Stomach (tissue), 9 donors: ENCODE data around the gene OR51I1. TPM values are rescaled to one million over a fixed set of nuclear protein-coding genes. Genes with fewer than 3 reads are reported as not detected.

Experiments used
- DNase-seq, 2 donors: peaks; one replicate each; pipeline versions ENCODE4 v3.0.0 to v3.0.0-alpha.2; 2013 to 2019
- H3K27ac ChIP-seq, 5 donors: fragments of 200-600 bp in 4 of 5; sonication (generic) in 4 of 5; one replicate each; pipeline ENCODE4 v1.5.1; 2013 to 2019; ENCODE audit warnings: mild to moderate bottlenecking in 1 of 5, moderate library complexity in 1 of 5
- H3K27me3 ChIP-seq, 3 donors: fragments of 200-600 bp; sonication (generic); one replicate each; pipeline ENCODE4 v1.5.1; 2017 to 2019; ENCODE audit warnings: mixed run types in 1 of 3
- H3K36me3 ChIP-seq, 4 donors: fragments of 200-600 bp; sonication (generic); 1 replicate in 3 of 4; 2 replicates in 1 of 4; pipeline ENCODE4 v1.5.1; 2016 to 2019
- H3K4me1 ChIP-seq, 4 donors: fragments of 200-600 bp; sonication (generic); one replicate each; pipeline ENCODE4 v1.5.1; 2016 to 2019
- H3K4me3 ChIP-seq, 4 donors: fragments of 200-600 bp; sonication (generic) in 3 of 4; one replicate each; pipeline ENCODE4 v1.5.1; 2016 to 2019; ENCODE audit warnings: mild to moderate bottlenecking in 1 of 4
- H3K9me3 ChIP-seq, 4 donors: fragments of 200-600 bp; sonication (generic); one replicate each; pipeline ENCODE4 v1.5.1; 2016 to 2019
- EP300 ChIP-seq: sonication (generic); formaldehyde crosslinking; IDR thresholded peaks from one replicate; pipeline ENCODE4 v1.6.1; 2017; ENCODE audit warnings: antibody characterized with exemption
- POLR2A ChIP-seq, 4 donors: fragments of 450-650 bp; IDR thresholded peaks; one replicate each; pipeline ENCODE4 v1.6.1; 2016; ENCODE audit warnings: antibody characterized with exemption in 4 of 4, control low read depth in 2 of 4, mild to moderate bottlenecking in 1 of 4, moderate library complexity in 1 of 4
- POLR2AphosphoS5 ChIP-seq, 3 donors: sonication (generic); formaldehyde crosslinking; IDR thresholded peaks; one replicate each; pipeline ENCODE4 v1.6.1; 2016; ENCODE audit warnings: antibody characterized with exemption in 3 of 3
- intact Hi-C: fragments of 100-400 bp; cut with DNase I; formaldehyde crosslinking; loops from one replicate; pipeline ENCODE4 v1.15.1; 2023; ENCODE audit warnings: low total_unique reads
- polyA plus RNA-seq, 3 donors: library from polyadenylated mRNA; stranded (reverse); fragments of 200-250 nt; gene quantifications; one replicate each; pipeline ENCODE4 v1.2.3, GENCODE V29; 2013
- total RNA-seq, 5 donors: library from RNA; depleted of rRNA; stranded (reverse); fragments of >200 nt; gene quantifications; one replicate each; pipeline versions ENCODE4 v1.1.0 to v1.2.3, GENCODE V29; 2014 to 2016
- TF ChIP-seq, protein P1 (sequence below), 7 experiments: fragments of 450-650 bp in 4 of 7; fragments of 200-600 bp in 3 of 7; sonication (generic) in 3 of 7; IDR thresholded peaks; one replicate each; pipeline ENCODE4 v1.5.1; 2016 to 2019; ENCODE audit warnings: antibody characterized with exemption in 7 of 7, control low read depth in 2 of 7, mild to moderate bottlenecking in 1 of 7
- donor health status: healthy with polysubstance abuse.
- donor health status: Bipolar disorder and iron deficiency.
- donor health status: healthy.

OR51I1 gene
- total and polyA plus RNA-seq, 8 donors: not detected

DNA sequence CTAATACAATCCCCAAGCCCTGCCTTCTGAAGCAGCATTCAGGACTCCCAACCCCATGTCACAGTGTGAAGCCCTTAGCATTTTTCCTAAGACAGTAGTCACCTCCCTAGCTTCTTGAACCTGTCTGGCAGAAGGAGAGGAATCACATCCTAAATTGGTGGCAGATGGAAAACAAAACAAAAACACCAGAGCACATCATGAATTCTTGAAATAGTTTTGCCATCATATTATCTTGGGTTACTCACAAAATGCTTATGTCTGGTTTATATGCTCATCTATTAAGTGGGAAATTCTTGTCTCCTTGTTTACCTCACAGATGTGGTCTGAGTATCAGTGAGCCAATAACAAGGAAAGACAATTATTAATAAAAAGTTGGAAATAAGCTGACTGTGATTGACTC is 42.4 kb downstream of the OR51I1 start:
- Histone ChIP-seq H3K4me1 (no peaks in the 10 kb centered on the region), H3K27ac (no peak overlapping the region), H3K4me3 (no peak overlapping the region), H3K36me3 (no peaks in the 10 kb centered on the region), H3K27me3 (no peaks in the 10 kb centered on the region), H3K9me3 (no peaks in the 10 kb centered on the region)
- DNase-seq: no peak
- no peak for TF ChIP-seq POLR2A (IDR thresholded peaks at IDR 0.05)
- no peak for TF ChIP-seq POLR2AphosphoS5 (IDR thresholded peaks at IDR 0.05)
- TF ChIP-seq EP300: no peak
- TF ChIP-seq, protein P1, sequence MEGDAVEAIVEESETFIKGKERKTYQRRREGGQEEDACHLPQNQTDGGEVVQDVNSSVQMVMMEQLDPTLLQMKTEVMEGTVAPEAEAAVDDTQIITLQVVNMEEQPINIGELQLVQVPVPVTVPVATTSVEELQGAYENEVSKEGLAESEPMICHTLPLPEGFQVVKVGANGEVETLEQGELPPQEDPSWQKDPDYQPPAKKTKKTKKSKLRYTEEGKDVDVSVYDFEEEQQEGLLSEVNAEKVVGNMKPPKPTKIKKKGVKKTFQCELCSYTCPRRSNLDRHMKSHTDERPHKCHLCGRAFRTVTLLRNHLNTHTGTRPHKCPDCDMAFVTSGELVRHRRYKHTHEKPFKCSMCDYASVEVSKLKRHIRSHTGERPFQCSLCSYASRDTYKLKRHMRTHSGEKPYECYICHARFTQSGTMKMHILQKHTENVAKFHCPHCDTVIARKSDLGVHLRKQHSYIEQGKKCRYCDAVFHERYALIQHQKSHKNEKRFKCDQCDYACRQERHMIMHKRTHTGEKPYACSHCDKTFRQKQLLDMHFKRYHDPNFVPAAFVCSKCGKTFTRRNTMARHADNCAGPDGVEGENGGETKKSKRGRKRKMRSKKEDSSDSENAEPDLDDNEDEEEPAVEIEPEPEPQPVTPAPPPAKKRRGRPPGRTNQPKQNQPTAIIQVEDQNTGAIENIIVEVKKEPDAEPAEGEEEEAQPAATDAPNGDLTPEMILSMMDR (IDR thresholded peaks at IDR 0.05): no peak
- intact Hi-C loops: no loop called here

DNA sequence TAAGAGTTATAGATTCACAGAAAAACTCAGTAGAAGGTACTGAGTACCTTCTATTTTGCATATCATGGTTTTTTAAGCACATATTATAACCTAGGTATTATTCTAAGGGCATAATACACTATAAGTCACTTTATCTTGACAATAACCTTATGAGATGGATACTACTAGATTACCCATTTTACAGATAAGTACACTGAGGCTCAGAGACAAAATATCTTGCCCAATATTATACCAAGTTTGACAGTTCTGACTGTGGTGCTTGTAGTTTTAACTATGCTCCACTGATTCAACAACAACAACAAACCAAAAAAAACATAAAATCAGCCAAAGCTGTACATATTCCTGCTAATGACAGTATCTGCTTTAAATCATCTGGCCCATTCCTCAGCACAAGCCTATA is 47.2 kb downstream of the OR51I1 start:
- no peaks in the 10 kb centered on the region for H3K36me3 ChIP-seq
- no peak for DNase-seq
- H3K4me3 ChIP-seq: no peak overlapping the region
- H3K4me1 ChIP-seq: no peaks in the 10 kb centered on the region
- H3K9me3 ChIP-seq: no peaks in the 10 kb centered on the region
- H3K27ac ChIP-seq: no peak overlapping the region
- no peak for TF ChIP-seq POLR2A (IDR thresholded peaks at IDR 0.05)
- TF ChIP-seq, protein P1 (IDR thresholded peaks at IDR 0.05): no peak
- TF ChIP-seq POLR2AphosphoS5 (IDR thresholded peaks at IDR 0.05): no peak
- no peak for TF ChIP-seq EP300
- intact Hi-C loops: no loop called here
- H3K27me3 ChIP-seq: no peaks in the 10 kb centered on the region

Other genes with a start within 250 kb of the OR51I1 start
- gene OR51V1, start 240.8 kb downstream of the OR51I1 start, total RNA-seq: not detected
- not detected for gene OR51V1, start 240.8 kb downstream of the OR51I1 start, polyA plus RNA-seq
- gene HBB, start 214.4 kb downstream of the OR51I1 start, total RNA-seq: 1,000 to 10,000 TPM in 1 of 5 donors, 100 to 1,000 TPM in 1, 10 to 100 TPM in 1, 1 to 10 TPM in 2; 2.9 to 1,619 (median 29.5) TPM
- 10 to 100 TPM in 2 of 3 donors, 1 to 10 TPM in 1; 3.1 to 15.1 (median 13.0) TPM for gene HBB, start 214.4 kb downstream of the OR51I1 start, polyA plus RNA-seq
- 1 to 10 TPM in 1 of 5 donors, not detected in 4; 4.8 TPM for gene HBD, start 207.0 kb downstream of the OR51I1 start, total RNA-seq
- gene HBD, start 207.0 kb downstream of the OR51I1 start, polyA plus RNA-seq: under 1 TPM in 1 of 3 donors, not detected in 2; 0.20 TPM
- gene HBG1, start 191.7 kb downstream of the OR51I1 start, total RNA-seq: 1 to 10 TPM in 1 of 5 donors, not detected in 4; 6.2 TPM
- gene HBG1, start 191.7 kb downstream of the OR51I1 start, polyA plus RNA-seq: not detected
- 1,000 to 10,000 TPM in 1 of 5 donors, not detected in 4; 1,854 TPM for gene HBG2, start 186.7 kb downstream of the OR51I1 start, total RNA-seq
- gene HBG2, start 186.7 kb downstream of the OR51I1 start, polyA plus RNA-seq: under 1 TPM in 1 of 3 donors, not detected in 2; 0.75 TPM
- 1 to 10 TPM in 1 of 5 donors, not detected in 4; 1.3 TPM for gene HBE1, start 171.6 kb downstream of the OR51I1 start, total RNA-seq
- not detected for gene HBE1, start 171.6 kb downstream of the OR51I1 start, polyA plus RNA-seq
- gene OR51B4, start 139.6 kb downstream of the OR51I1 start, total RNA-seq: not detected
- not detected for gene OR51B4, start 139.6 kb downstream of the OR51I1 start, polyA plus RNA-seq
- under 1 TPM in 1 of 5 donors, not detected in 4; 0.92 TPM for gene OR51B2, start 117.2 kb downstream of the OR51I1 start, total RNA-seq
- gene OR51B2, start 117.2 kb downstream of the OR51I1 start, polyA plus RNA-seq: not detected
- gene OR51B5, start 98.0 kb downstream of the OR51I1 start, total RNA-seq: 1 to 10 TPM in 1 of 5 donors, under 1 TPM in 1, not detected in 3; 0.92 to 1.2 TPM
- gene OR51B5, start 98.0 kb downstream of the OR51I1 start, polyA plus RNA-seq: not detected
- gene OR51B6, start 90.0 kb downstream of the OR51I1 start, total RNA-seq: not detected
- gene OR51B6, start 90.0 kb downstream of the OR51I1 start, polyA plus RNA-seq: not detected
- not detected for gene OR51M1, start 57.7 kb downstream of the OR51I1 start, total RNA-seq
- not detected for gene OR51M1, start 57.7 kb downstream of the OR51I1 start, polyA plus RNA-seq
- gene OR51Q1, start 19.4 kb downstream of the OR51I1 start, total RNA-seq: not detected
- gene OR51Q1, start 19.4 kb downstream of the OR51I1 start, polyA plus RNA-seq: not detected
- not detected for gene OR51I2, start 7.8 kb upstream of the OR51I1 start, total RNA-seq
- not detected for gene OR51I2, start 7.8 kb upstream of the OR51I1 start, polyA plus RNA-seq
- not detected for gene OR52D1, start 47.2 kb upstream of the OR51I1 start, total RNA-seq
- not detected for gene OR52D1, start 47.2 kb upstream of the OR51I1 start, polyA plus RNA-seq
- gene UBQLN3, start 68.4 kb upstream of the OR51I1 start, total RNA-seq: 1 to 10 TPM in 1 of 5 donors, not detected in 4; 1.1 TPM
- gene UBQLN3, start 68.4 kb upstream of the OR51I1 start, polyA plus RNA-seq: not detected
- gene UBQLNL, start 75.2 kb upstream of the OR51I1 start, total RNA-seq: under 1 TPM in 1 of 5 donors, not detected in 4; 0.92 TPM
- under 1 TPM; 0.12 to 0.80 (median 0.31) TPM for gene UBQLNL, start 75.2 kb upstream of the OR51I1 start, polyA plus RNA-seq
- gene OR52H1, start 107.0 kb upstream of the OR51I1 start, total RNA-seq: 10 to 100 TPM in 1 of 5 donors, 1 to 10 TPM in 1, under 1 TPM in 1, not detected in 2; 0.58 to 21.0 (median 1.3) TPM
- gene OR52H1, start 107.0 kb upstream of the OR51I1 start, polyA plus RNA-seq: not detected
- not detected for gene OR52B6, start 139.4 kb upstream of the OR51I1 start, total RNA-seq
- gene OR52B6, start 139.4 kb upstream of the OR51I1 start, polyA plus RNA-seq: not detected
- 10 to 100 TPM in 1 of 5 donors, 1 to 10 TPM in 1, under 1 TPM in 1, not detected in 2; 0.87 to 10.3 (median 2.6) TPM for gene TRIM6, start 155.1 kb upstream of the OR51I1 start, total RNA-seq
- 1 to 10 TPM; 1.1 to 2.3 (median 1.2) TPM for gene TRIM6, start 155.1 kb upstream of the OR51I1 start, polyA plus RNA-seq
- 10 to 100 TPM in 1 of 5 donors, 1 to 10 TPM in 2, under 1 TPM in 1, not detected in 1; 0.29 to 11.4 (median 2.6) TPM for gene TRIM34, start 183.5 kb upstream of the OR51I1 start, total RNA-seq
- gene TRIM34, start 183.5 kb upstream of the OR51I1 start, polyA plus RNA-seq: 1 to 10 TPM; 2.9 to 8.7 (median 3.7) TPM
- gene TRIM5, start 243.6 kb upstream of the OR51I1 start, total RNA-seq: 10 to 100 TPM in 4 of 5 donors, not detected in 1; 12.6 to 81.4 (median 28.0) TPM
- 1 to 10 TPM; 4.2 to 9.5 (median 9.0) TPM for gene TRIM5, start 243.6 kb upstream of the OR51I1 start, polyA plus RNA-seq
- gene TRIM22, start 248.3 kb upstream of the OR51I1 start, total RNA-seq: 100 to 1,000 TPM in 1 of 5 donors, 10 to 100 TPM in 4; 34.8 to 131 (median 39.1) TPM
- gene TRIM22, start 248.3 kb upstream of the OR51I1 start, polyA plus RNA-seq: 10 to 100 TPM; 12.4 to 39.4 (median 14.4) TPM